ENCODE measurements around the gene ZNF280B. TPM values are rescaled to one million over a fixed set of nuclear protein-coding genes. Genes with fewer than 3 reads are reported as not detected.

Gene ZNF280B
- total RNA-seq, 2 experiments from 2014 or later, result 2.9 to 5.3 TPM

- no peaks in the 10 kb centered on the region for H4K20me1 ChIP-seq (ENCODE audit: insufficient read depth, low read length)
- no peak overlapping the region for H2AFZ ChIP-seq (ENCODE audit: low read length)
- ChIA-PET POLR2A (interaction anchor here (0.6 to 1.7 kb wide), 3 partner anchors 10 to 291 kb away, joined by 3 to 4 read pairs (median 3); partner anchors contain the start of gene ZNF280B), CTCF (ENCODE audit: unreplicated experiment) (no interaction called here)
- H3K79me2 ChIP-seq (ENCODE audit: insufficient read depth, low read depth, low read length), result no peaks in the 10 kb centered on the region
- H3K27ac ChIP-seq (ENCODE audit: low read depth, low read length, poor library complexity, severe bottlenecking), result no peak overlapping the region
- BruUV-seq (replicated peaks), result no TSS peak
- intact Hi-C loops (cut with micrococcal nuclease; ENCODE audit: unreplicated experiment), result no loop called here
- H3K4me1 ChIP-seq (ENCODE audit: insufficient read depth, low read length, poor library complexity, severe bottlenecking), result no peaks in the 10 kb centered on the region
- TF ChIP-seq EZH2phosphoT487 (IDR thresholded peaks at IDR 0.05; ENCODE audit: borderline replicate concordance, low read depth, low read length), result no peak
- TF ChIP-seq CTCF (conservative IDR thresholded peaks at IDR 0.05; ENCODE audit: low read length), result no peak
- H3K36me3 ChIP-seq (ENCODE audit: insufficient read depth, low read length), result peaks cover 80% of the 10 kb centered on the region
- H3K9me2 ChIP-seq (ENCODE audit: insufficient read depth, low read length), result no peaks in the 10 kb centered on the region
- H3K4me3 ChIP-seq (ENCODE audit: low read depth, low read length, poor library complexity, severe bottlenecking), result no peak overlapping the region
- H3K9me3 ChIP-seq (ENCODE audit: low read length), result no peaks in the 10 kb centered on the region
- H3K4me2 ChIP-seq (ENCODE audit: low read length), result no peak overlapping the region
- DNase-seq (ENCODE audit: low spot score), result no peak
These were observed 19.8 kb downstream of the ZNF280B start for GRCh38 chr22:22488736-22489135.

DNA sequence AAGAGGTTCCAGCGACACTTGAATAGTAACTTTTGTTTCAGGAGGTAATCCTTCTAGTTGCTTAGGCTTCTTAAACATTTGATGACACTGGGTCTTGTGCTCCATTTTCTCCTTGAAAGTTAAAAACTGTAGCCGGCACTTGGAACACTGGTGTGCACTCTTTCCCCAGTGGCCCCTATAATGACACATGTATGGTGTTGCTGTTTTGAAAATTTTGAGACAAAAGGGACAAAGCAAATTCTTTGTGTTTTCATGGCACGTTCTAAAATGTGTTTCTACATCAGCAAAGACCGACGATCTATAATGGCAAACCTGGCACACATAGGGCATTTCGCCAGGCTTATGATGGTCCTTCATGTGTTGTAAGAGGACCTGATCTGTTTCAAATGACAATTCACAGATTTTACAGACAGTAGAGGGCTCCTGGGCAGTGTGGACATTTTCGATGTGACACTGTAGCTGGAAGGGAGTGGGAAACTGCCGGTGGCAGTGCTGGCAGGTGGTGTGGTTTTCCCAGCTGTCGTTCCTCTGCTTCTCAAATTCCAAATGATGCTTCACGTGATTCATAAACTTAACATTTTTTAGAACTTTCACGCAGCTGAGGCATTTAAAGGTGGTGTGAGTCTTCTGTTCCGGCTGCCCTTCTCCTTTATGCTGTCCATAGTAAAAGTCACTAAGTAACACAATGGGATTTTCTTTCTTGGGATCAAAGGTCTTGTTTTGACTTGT is 20.5 kb downstream of the ZNF280B start:
- no peak for DNase-seq (ENCODE audit: low spot score)
- no peak overlapping the region for H2AFZ ChIP-seq (ENCODE audit: low read length)
- no peak overlapping the region for H3K4me2 ChIP-seq (ENCODE audit: low read length)
- no peaks in the 10 kb centered on the region for H3K79me2 ChIP-seq (ENCODE audit: insufficient read depth, low read depth, low read length)
- no peaks in the 10 kb centered on the region for H3K9me2 ChIP-seq (ENCODE audit: insufficient read depth, low read length)
- no peak overlapping the region for H3K27ac ChIP-seq (ENCODE audit: low read depth, low read length, poor library complexity, severe bottlenecking)
- TF ChIP-seq EZH2phosphoT487 (IDR thresholded peaks at IDR 0.05; ENCODE audit: borderline replicate concordance, low read depth, low read length) (no peak), CTCF (conservative IDR thresholded peaks at IDR 0.05; ENCODE audit: low read length) (no peak)
- H3K4me1 ChIP-seq (ENCODE audit: insufficient read depth, low read length, poor library complexity, severe bottlenecking), result no peaks in the 10 kb centered on the region
- BruUV-seq (replicated peaks), result no TSS peak
- peaks cover 73% of the 10 kb centered on the region for H3K36me3 ChIP-seq (ENCODE audit: insufficient read depth, low read length)
- ChIA-PET CTCF (ENCODE audit: unreplicated experiment) (no interaction called here), POLR2A (interaction anchor here (1.7 kb wide), 1 partner anchor 11 kb away, joined by 3 read pairs; no protein-coding TSS in a partner anchor)
- intact Hi-C loops (cut with micrococcal nuclease; ENCODE audit: unreplicated experiment), result no loop called here
- H4K20me1 ChIP-seq (ENCODE audit: insufficient read depth, low read length), result no peaks in the 10 kb centered on the region
- no peak overlapping the region for H3K4me3 ChIP-seq (ENCODE audit: low read depth, low read length, poor library complexity, severe bottlenecking)
- no peaks in the 10 kb centered on the region for H3K9me3 ChIP-seq (ENCODE audit: low read length)

DNA sequence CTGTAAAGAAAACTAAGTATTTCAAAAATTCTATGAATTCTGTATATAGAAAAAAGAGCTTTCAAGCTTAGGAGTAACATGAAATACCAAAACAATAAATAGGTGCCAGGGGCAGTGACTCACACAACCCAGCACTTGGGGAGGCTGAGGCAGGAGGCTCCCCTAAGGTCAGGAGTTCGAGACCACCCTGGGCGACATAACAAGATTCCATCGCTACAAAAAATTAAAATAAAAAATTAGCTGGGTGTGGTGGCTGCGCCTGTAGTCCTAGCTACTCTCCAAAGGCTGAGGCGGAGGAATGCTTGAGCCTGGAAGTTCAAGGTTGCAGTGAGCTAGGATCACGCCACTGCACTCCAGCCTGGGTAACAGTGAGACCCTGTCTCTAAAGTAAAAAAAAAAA is 21.5 kb downstream of the ZNF280B start:
- intact Hi-C loops (cut with micrococcal nuclease; ENCODE audit: unreplicated experiment), result no loop called here
- POLR2A ChIA-PET, result interaction anchor here (0.7 to 1.7 kb wide), 2 partner anchors 19 to 39 kb away, joined by 3 to 7 read pairs; no protein-coding TSS in a partner anchor
- Histone ChIP-seq H3K4me2 (ENCODE audit: low read length) (no peak overlapping the region), H2AFZ (ENCODE audit: low read length) (no peak overlapping the region), H4K20me1 (ENCODE audit: insufficient read depth, low read length) (no peaks in the 10 kb centered on the region), H3K9me2 (ENCODE audit: insufficient read depth, low read length) (no peaks in the 10 kb centered on the region), H3K79me2 (ENCODE audit: insufficient read depth, low read depth, low read length) (no peaks in the 10 kb centered on the region), H3K36me3 (ENCODE audit: insufficient read depth, low read length) (peaks cover 63% of the 10 kb centered on the region), H3K9me3 (ENCODE audit: low read length) (no peaks in the 10 kb centered on the region), H3K4me3 (ENCODE audit: low read depth, low read length, poor library complexity, severe bottlenecking) (no peak overlapping the region), H3K4me1 (ENCODE audit: insufficient read depth, low read length, poor library complexity, severe bottlenecking) (no peaks in the 10 kb centered on the region), H3K27ac (ENCODE audit: low read depth, low read length, poor library complexity, severe bottlenecking) (no peak overlapping the region)
- no TSS peak for BruUV-seq (replicated peaks)
- CTCF ChIA-PET (ENCODE audit: unreplicated experiment), result no interaction called here
- no peak for DNase-seq (ENCODE audit: low spot score)
- no peak for TF ChIP-seq EZH2phosphoT487 (IDR thresholded peaks at IDR 0.05; ENCODE audit: borderline replicate concordance, low read depth, low read length)
- TF ChIP-seq CTCF (conservative IDR thresholded peaks at IDR 0.05; ENCODE audit: low read length), result no peak

Measured in OCI-LY7 (cell line).